OCI-M1 (cell line): Measurements from ENCODE around the gene CLTCL1.
A peak's percentile ranks its signal among the peaks of the same experiment; 100 is the strongest.
"Not testable (repeated sequence)": the region's sequence is repeated elsewhere in the genome, so short reads cannot be mapped to it uniquely, and the experiment has no call there.

ENCODE experiments used
- DNase-seq: peaks from one replicate; lab custom pipeline; 2025; lab: John Stamatoyannopoulos, UW

The CLTCL1 gene

DNA sequence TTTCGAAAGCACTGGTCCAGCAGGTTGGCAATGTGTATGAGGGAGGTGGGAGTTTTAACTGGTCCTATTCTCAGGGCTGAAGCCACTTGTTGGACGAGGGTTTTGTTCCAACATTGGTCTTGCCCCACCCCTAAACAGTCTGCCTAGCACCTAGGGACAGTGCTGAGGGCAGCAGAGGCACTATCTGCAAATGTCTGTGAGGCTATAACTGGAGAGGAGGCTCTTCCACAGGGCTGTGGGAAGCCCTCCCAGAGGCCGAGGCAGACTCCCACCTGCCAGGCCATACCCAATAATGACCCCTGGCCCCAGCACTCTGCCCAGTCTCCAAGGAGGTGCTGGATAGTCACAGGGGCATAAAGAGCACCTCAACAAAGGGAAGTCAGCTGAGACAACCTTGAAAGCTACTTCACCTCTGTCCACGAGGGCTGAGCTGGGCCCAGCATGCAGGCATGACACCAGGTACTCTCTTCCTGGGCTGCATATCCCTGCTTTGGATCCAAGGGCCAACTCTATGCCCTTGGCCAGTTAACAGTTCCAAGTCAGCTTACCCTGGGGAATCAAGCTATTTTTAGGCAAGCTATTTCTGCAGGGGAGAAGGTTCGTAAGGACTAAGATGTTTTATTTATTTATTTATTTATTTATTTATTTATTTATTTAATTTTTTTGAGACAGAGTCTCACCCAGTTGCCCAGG is 72.8 kb downstream of the CLTCL1 start:
- DNase-seq = peak; percentile 53

- no peak for DNase-seq
These were observed 74.9 kb downstream of the CLTCL1 start for GRCh38 chr22:19216579-19216978.

GRCh38 chr22:19215360-19215759 is 76.2 kb downstream of the CLTCL1 start:
- no peak for DNase-seq

- DNase-seq = no peak
These were observed 77.4 kb downstream of the CLTCL1 start for GRCh38 chr22:19214078-19214473.

DNA sequence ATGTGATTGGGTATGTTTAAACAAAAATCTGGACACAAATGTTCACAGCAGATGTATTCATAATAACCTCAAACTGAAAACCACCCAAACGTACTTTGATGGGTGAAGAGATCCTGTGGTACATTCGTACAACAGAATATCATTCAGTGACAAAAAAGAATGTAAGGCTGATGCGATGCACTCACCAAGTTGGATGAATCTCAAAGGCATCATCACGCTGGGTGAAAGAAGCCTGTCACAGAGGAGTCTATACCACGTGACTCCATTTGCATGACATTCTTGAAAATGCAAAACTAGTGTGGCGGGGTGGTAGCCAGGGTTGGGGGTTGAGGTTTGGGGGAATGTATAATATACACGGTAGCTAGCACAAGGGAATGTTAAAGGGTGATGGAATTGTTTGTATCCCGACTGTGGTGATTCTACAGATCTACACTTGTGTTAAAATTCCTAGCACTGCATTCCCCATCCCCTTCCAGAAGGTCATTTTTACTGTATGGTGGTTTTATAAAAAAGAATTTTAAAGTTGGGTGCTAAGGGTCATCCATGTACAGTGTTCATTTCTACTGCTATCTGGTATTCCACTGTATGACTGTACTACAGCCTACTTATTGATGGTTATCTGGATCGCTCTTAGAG is 78.0 kb downstream of the CLTCL1 start:
- no peak for DNase-seq

- DNase-seq = no peak
These were observed 78.5 kb downstream of the CLTCL1 start for GRCh38 chr22:19213001-19213400.

GRCh38 chr22:19212302-19212870 is 79.1 kb downstream of the CLTCL1 start:
- no peak for DNase-seq

DNA sequence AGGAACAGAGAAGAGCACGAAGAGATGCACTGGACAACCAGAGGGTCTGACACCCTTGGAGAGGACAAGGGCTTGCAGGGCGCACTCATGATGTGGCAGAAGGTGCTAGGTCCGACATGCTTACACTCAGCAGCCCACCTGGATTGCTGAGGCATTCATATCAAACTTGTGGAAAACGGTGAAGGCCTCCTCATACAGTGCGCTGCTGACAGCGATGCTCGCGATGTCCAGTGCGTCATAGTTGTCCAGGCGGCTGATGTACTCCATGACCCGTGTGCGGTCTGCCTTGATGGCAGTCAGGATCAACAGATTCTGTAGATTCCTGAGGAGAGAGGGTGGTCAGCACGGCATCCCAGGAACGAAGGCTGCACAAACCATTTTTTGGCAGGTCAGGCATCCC is 81.3 kb downstream of the CLTCL1 start:
- DNase-seq = no peak

DNA sequence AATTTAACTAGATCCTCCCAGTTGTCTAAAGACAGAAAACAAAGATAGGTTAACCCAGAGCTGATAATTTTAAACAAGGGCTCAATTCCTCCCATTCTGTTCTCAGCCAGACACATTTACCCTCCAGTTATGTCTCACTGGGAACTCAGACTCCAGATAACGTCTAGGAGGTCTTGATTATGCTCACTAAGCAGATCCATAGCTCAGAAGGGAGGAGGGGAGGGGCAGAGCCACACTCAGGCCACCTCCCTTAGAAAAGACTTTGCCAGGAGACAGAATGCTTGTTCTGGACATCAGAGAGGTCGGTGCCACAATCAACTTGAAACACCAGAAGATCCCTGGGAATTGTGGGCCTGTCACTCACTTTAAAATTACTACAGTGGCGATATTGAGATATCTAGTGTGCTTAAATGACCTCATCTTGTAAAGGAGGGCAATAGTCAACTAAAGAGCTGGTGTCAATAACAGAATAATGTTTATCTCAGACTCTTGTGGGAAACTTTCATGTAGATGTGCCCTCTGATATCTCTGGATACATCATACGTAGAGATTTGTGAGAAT is 83.2 kb downstream of the CLTCL1 start:
- DNase-seq = no peak

DNA sequence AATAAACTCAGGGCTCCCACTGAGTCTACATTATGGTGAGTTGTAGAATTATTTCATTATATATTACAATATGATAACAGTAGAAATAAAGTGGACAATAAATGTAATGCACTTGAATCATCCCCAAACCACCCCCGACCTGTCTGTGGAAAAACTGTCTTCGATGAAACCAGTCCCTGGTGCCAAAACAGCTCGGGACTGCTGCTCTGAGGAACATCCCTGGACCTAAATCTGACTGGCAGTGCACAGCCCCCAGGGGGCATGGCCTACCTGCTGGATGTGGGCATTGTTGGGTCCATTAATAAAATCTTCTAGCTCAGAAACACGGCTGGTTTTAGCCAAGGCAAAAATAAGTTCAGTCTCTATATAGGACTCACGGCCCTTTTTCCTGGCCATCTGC is 83.6 kb downstream of the CLTCL1 start:
- DNase-seq = no peak

- DNase-seq = no peak
These were observed 84.1 kb downstream of the CLTCL1 start for GRCh38 chr22:19207401-19207808.

- no peak for DNase-seq
These were observed 85.2 kb downstream of the CLTCL1 start for GRCh38 chr22:19206287-19206686.

GRCh38 chr22:19204640-19205039 is 86.9 kb downstream of the CLTCL1 start:
- no peak for DNase-seq

GRCh38 chr22:19203834-19204233 is 87.7 kb downstream of the CLTCL1 start:
- no peak for DNase-seq

- not testable (repeated sequence) for DNase-seq
These were observed 88.7 kb downstream of the CLTCL1 start for GRCh38 chr22:19202799-19203186.

DNA sequence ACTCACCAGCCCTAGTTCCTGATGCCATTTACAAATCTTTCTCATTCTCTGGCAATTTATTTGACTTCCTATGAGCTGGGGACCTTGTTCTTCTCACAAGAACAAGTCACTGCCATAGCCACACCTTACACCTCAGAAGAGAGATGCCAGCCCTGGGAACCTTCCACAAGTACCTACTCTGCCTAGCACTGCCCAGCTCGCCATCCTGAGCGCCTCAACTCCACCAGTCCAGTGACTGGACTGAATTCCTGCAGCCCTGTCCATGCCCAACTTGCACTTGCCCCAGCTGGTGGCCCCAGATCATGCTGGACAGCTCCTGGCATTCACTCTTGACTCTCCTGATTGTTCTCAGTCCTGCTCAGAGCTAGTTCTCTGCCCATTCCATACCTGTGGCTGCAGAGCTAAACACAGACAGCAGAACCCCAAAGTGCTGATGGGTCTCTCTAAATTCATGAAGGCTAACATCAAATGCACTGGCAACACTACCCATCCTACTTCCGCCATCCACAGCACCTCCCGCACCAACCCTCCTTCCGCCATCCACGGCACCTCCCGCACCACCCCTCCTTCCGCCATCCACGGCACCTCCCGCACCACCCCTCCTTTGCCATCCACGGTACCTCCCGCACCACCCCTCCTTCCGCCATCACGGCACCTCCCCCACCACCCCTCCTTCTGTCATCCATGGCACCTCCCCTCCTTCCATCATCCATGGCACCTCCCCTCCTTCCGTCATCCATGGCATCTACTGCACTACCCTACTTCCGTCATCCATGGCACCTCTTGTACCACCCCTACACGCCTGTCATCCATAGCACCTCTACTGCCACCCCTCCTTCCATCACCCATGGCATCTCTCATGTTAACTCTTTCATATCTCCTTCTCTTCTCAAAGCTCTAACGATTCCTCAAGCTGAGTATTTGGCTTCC is 89.4 kb downstream of the CLTCL1 start:
- DNase-seq = no peak

- DNase-seq = no peak
These were observed 90.2 kb downstream of the CLTCL1 start for GRCh38 chr22:19201130-19201868.

- DNase-seq = no peak
These were observed 92.0 kb downstream of the CLTCL1 start for GRCh38 chr22:19199479-19199878.

DNA sequence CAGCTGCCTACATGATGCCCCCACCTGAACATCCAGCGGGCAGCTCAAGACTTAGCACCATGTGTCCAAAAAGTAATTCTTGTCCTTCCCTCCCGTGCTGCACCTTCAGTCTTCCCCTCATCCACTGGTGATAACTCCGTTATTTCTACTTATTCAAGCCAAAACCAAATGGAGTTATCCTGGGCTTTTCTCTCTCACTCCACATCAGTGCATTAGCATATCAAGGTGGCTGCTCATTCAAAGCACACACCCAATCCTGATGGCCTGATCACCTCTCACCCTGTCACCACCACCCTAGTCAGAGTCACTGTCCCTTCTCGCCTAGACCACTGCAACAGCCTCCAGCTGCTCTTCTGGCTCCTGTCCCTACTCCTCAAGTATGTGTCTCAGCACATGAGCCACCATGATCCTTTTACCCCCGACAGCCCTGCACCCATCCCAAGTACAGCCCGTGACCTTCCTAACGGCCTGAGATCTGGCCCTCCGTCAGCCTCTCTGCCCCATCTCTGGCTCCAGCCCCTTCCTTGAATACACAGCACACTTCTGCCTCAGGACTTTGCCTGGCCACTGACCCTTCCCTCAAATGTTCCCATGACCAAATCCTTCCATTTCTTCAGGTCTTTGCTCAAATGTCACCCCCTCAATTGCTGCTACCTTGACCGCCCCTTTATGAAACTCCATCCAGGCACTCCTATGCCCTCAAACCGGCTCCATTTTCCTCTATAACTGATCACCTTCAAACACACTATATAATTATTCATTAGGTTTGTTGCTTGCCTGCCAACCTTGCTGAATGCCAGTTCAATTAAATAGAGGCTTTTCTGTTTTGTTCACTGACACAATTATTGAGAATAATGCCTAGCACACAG is 93.3 kb downstream of the CLTCL1 start:
- DNase-seq = no peak

DNA sequence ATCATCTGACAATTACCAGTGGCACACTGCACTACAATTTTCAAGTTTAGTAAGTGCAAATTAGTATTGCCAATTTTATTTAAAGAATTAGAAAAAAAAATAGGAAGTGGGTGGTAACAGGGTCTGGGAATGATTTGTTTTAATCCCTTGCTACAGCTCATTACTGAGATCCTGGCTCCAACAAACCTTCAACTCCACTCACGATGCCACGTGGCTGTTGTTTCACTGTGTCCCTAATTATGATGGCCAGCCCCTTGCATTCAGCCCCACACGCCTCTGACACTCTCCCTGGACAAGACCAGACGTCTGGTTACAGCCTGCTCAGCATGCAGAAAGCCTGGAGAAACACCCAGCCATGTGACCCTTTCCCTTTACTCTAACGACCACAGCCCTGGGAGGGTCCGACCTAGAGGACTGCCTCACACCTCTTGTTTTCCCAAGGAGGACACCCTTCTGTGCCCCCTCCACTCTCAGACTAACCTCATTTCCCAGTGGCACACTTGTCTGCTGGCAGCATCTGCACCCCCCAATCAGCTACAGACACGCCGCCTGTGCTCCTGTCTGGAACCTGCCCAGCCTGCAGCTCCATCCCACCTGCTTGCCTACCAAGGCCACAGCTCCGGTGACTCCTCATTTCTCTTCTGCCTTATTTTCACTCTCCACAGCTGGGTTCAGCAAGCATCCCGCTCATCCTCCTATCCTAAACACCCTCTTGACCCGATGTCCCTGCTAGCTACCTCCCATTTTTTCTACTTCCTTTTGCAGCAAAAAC is 94.5 kb downstream of the CLTCL1 start:
- no peak for DNase-seq
